ENCODE results near the gene ITFG1. TPM values are rescaled to one million over a fixed set of nuclear protein-coding genes. Genes with fewer than 3 reads are reported as not detected.

The ITFG1 gene
- total RNA-seq, 1 experiment from 2014 or later: 18.0 TPM

DNA sequence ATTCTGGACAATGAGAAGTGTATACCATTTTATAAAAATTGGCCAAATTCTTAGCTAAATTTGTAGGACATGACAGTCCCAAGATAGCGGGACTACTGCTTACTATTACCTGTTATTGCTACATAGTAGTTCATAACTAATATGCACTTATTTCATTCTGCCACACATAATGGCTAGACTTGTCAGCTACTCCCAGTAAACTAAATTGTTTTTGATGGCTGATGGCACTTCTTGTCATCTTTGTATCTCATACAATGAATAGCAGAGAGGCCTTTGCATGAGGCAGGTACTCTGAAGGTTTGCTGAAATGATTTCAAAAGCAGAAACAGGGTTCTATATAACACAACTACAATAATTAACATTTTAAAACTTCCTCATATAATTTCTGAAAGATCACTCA, 44.0 kb downstream of the ITFG1 start:
- Histone ChIP-seq H3K23ac (ENCODE audit: insufficient read length, low read depth, low read length) (no peak overlapping the region), H3K9ac (ENCODE audit: extremely low read depth, insufficient read length, low read length) (no peak overlapping the region), H3K56ac (ENCODE audit: insufficient read length, low read depth, low read length) (no peak overlapping the region), H2AK5ac (ENCODE audit: insufficient read length, low read length) (no peak overlapping the region), H3K14ac (ENCODE audit: insufficient read depth, low read length) (no peak overlapping the region), H3K4me1 (ENCODE audit: insufficient read depth, low read length) (no peaks in the 10 kb centered on the region), H3K27me3 (ENCODE audit: insufficient read depth, low read length) (no peaks in the 10 kb centered on the region), H2BK5ac (ENCODE audit: insufficient read length, low read length) (no peak overlapping the region), H2AFZ (ENCODE audit: low read length) (no peak overlapping the region), H3K79me2 (ENCODE audit: insufficient read depth, low read length) (no peaks in the 10 kb centered on the region), H3K18ac (ENCODE audit: insufficient read length, low read depth, low read length) (no peak overlapping the region), H2BK120ac (ENCODE audit: low read depth, low read length, poor library complexity, severe bottlenecking) (no peak overlapping the region), H2BK12ac (ENCODE audit: insufficient read length, low read depth, low read length) (no peak overlapping the region), H3K27ac (ENCODE audit: insufficient read length, low read depth, low read length) (no peak overlapping the region), H2BK20ac (ENCODE audit: low read depth, low read length, poor library complexity, severe bottlenecking) (no peak overlapping the region), H3K23me2 (ENCODE audit: insufficient read length, low read depth, low read length, poor library complexity, severe bottlenecking) (no peaks in the 10 kb centered on the region), H3K79me1 (ENCODE audit: insufficient read depth, low read depth, low read length, poor library complexity, severe bottlenecking) (no peaks in the 10 kb centered on the region), H3K9me3 (ENCODE audit: control insufficient read depth, low read depth, low read length) (no peaks in the 10 kb centered on the region), H4K20me1 (ENCODE audit: control insufficient read depth, insufficient read depth, insufficient read length) (no peaks in the 10 kb centered on the region), H3T11ph (ENCODE audit: low read length) (no peak overlapping the region), H4K8ac (replicated peaks; ENCODE audit: insufficient read length, low read depth, low read length) (no peak overlapping the region), H3K4me2 (ENCODE audit: insufficient read depth, insufficient read length, low read length) (no peak overlapping the region), H4K5ac (ENCODE audit: insufficient read length, low read depth, low read length) (no peak overlapping the region), H4K91ac (ENCODE audit: insufficient read length, low read depth, low read length) (no peak overlapping the region), H2BK15ac (ENCODE audit: low read depth, low read length) (no peak overlapping the region), H3K4ac (ENCODE audit: low read depth, low read length) (no peak overlapping the region)
- no peaks in the 10 kb centered on the region for H3K4me1 Mint-ChIP-seq
- H3K9me3 Mint-ChIP-seq: no peaks in the 10 kb centered on the region
- H3K27me3 Mint-ChIP-seq (ENCODE audit: low read depth): no peaks in the 10 kb centered on the region
- DNase-seq: no peak
- TF ChIP-seq, protein P1, sequence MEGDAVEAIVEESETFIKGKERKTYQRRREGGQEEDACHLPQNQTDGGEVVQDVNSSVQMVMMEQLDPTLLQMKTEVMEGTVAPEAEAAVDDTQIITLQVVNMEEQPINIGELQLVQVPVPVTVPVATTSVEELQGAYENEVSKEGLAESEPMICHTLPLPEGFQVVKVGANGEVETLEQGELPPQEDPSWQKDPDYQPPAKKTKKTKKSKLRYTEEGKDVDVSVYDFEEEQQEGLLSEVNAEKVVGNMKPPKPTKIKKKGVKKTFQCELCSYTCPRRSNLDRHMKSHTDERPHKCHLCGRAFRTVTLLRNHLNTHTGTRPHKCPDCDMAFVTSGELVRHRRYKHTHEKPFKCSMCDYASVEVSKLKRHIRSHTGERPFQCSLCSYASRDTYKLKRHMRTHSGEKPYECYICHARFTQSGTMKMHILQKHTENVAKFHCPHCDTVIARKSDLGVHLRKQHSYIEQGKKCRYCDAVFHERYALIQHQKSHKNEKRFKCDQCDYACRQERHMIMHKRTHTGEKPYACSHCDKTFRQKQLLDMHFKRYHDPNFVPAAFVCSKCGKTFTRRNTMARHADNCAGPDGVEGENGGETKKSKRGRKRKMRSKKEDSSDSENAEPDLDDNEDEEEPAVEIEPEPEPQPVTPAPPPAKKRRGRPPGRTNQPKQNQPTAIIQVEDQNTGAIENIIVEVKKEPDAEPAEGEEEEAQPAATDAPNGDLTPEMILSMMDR (conservative IDR thresholded peaks at IDR 0.05): no peak
- WGBS (ENCODE audit: extremely low coverage, insufficient read length, low lambda C conversion rate): no CpG with 5 or more reads among the region's 1 CpG
- no peak overlapping the region for H3K27ac Mint-ChIP-seq
- H3K4me3 Mint-ChIP-seq: no peak overlapping the region
- peaks cover 0 to 10% (median under 1%) of the 10 kb centered on the region in 3 experiments; a peak in 2 of 7 replicates for H3K36me3 Mint-ChIP-seq (ENCODE audit: insufficient read depth in 1 of 3, low read depth in 3 of 3)
